Endothelial cell of umbilical vein (primary cell): ENCODE measurements around the gene NFATC2.

ENCODE experiments used
- CTCF ChIP-seq, 2 donors: IDR thresholded peaks; 1 replicate in 1 of 2; 2 replicates in 1 of 2; pipeline ENCODE4 v1.5.1; 2011; ENCODE audit warnings: low read length in 2 of 2, mild to moderate bottlenecking in 2 of 2, moderate library complexity in 2 of 2, control low read depth in 1 of 2, inconsistent platforms in 1 of 2, low read depth in 1 of 2; ENCODE audit not compliant: insufficient read depth in 1 of 2; ENCODE audit errors: extremely low read depth in 1 of 2
- EZH2 ChIP-seq: IDR thresholded peaks from 2 replicates; pipeline ENCODE4 v1.6.1; 2012; ENCODE audit warnings: borderline replicate concordance, low read depth, mild to moderate bottlenecking, moderate library complexity, low read length, inconsistent platforms; ENCODE audit not compliant: severe bottlenecking
- JUN ChIP-seq: IDR thresholded peaks from 2 replicates; pipeline ENCODE4 v1.6.1; 2011; ENCODE audit warnings: borderline replicate concordance, low read depth; ENCODE audit not compliant: insufficient read length, insufficient read depth
- MAX ChIP-seq: IDR thresholded peaks from 2 replicates; pipeline ENCODE4 v1.6.1; 2011; ENCODE audit not compliant: insufficient read depth, insufficient read length
- POLR2A ChIP-seq: IDR thresholded peaks from 2 replicates; pipeline ENCODE4 v1.6.1; 2012; ENCODE audit warnings: low read depth, mild to moderate bottlenecking, control low read depth, low read length
- POLR2AphosphoS5 ChIP-seq: IDR thresholded peaks from 2 replicates; pipeline ENCODE4 v1.6.1; 2012; ENCODE audit warnings: low read depth, mild to moderate bottlenecking, control low read depth, low read length, moderate library complexity; ENCODE audit not compliant: insufficient read depth

- TF ChIP-seq CTCF (IDR thresholded peaks at IDR 0.05; ENCODE audit: extremely low read depth in 1 of 2, insufficient read depth in 1 of 2, low read depth in 1 of 2, low read length in 2 of 2) (no peak), POLR2AphosphoS5 (no peak), POLR2A (no peak), MAX (no peak), EZH2 (no peak), JUN (no peak)
Measured at GRCh38 chr20:51383891-51384510, 158.5 kb downstream of the NFATC2 start.
